GM12878 (cell line): Measurements from ENCODE around the gene TNFRSF8. TPM values are rescaled to one million over a fixed set of nuclear protein-coding genes. Genes with fewer than 3 reads are reported as not detected.

Experiments used
- ATAC-seq: fragments of 200-7000 bp; cut with Tn5 transposase; 3 replicates; pipeline ENCODE4 v1.9.1; 2020; ENCODE audit warnings: mild to moderate bottlenecking, moderate library complexity
- BruUV-seq: library from RNA; stranded (reverse); fragments of 400-500 nt; replicated peaks from 2 replicates; lab custom pipeline; 2021; lab: Mats Ljungman, UMichigan
- CTCF ChIA-PET: fragments of 300-600 bp; sonication (Branson Sonifier 250); formaldehyde crosslinking; extraction: SDS; loops from one replicate; lab custom pipeline; 2021; ENCODE audit warnings: inconsistent platforms; lab: Yijun Ruan, JAX
- POLR2A ChIA-PET: fragments of 350-600 bp; formaldehyde crosslinking; extraction: SDS; loops from one replicate; lab custom pipeline; 2021; ENCODE audit warnings: inconsistent platforms; lab: Charles Lee
- RAD21 ChIA-PET: fragments of 300-600 bp; sonication (Branson Sonifier 250); formaldehyde crosslinking; loops from one replicate; lab custom pipeline; 2023; ENCODE audit warnings: antibody characterized with exemption; ENCODE audit not compliant: unreplicated experiment; lab: Charles Lee
- SMC1A ChIA-PET: fragments of 300-600 bp; sonication (Branson Sonifier 250); formaldehyde crosslinking; loops from one replicate; lab custom pipeline; 2023; ENCODE audit not compliant: unreplicated experiment, uncharacterized antibody; lab: Charles Lee
- DNase-seq: peaks from one replicate; pipeline ENCODE4 v3.0.0-alpha.2; 2011; ENCODE audit warnings: low read depth, low spot score
- FAIRE-seq: peaks from 3 replicates; lab custom pipeline; 2011; peaks lifted over from hg19 to GRCh38; lab: Jason Lieb, UNC
- H2AFZ ChIP-seq: 2 replicates; pipeline ENCODE4 v1.6.0; 2011; ENCODE audit warnings: low read depth, low read length, control low read depth; ENCODE audit not compliant: control insufficient read depth
- H3K27ac ChIP-seq: 2 replicates; pipeline ENCODE4 v1.5.1; 2011; ENCODE audit warnings: control low read depth; ENCODE audit not compliant: control insufficient read depth, insufficient read depth
- H3K27me3 ChIP-seq, 2 experiments: replicated peaks in 1 of 2; 2 replicates each; pipeline versions ENCODE4 v1.6.0 to v1.6.1; 2011; ENCODE audit warnings: low read length in 1 of 2; ENCODE audit not compliant: control insufficient read depth in 2 of 2, insufficient read depth in 2 of 2
- H3K36me3 ChIP-seq, 2 experiments: 2 replicates each; pipeline ENCODE4 v1.5.1; 2011; ENCODE audit warnings: low read length in 1 of 2; ENCODE audit not compliant: control insufficient read depth in 2 of 2, insufficient read depth in 2 of 2
- H3K4me1 ChIP-seq: 2 replicates; pipeline ENCODE4 v1.6.1; 2011; ENCODE audit warnings: mild to moderate bottlenecking, low read length, moderate library complexity, mixed read lengths; ENCODE audit not compliant: control insufficient read depth, insufficient read depth
- H3K4me2 ChIP-seq: 2 replicates; pipeline ENCODE4 v1.6.0; 2011; ENCODE audit warnings: control low read depth; ENCODE audit not compliant: control insufficient read depth, insufficient read depth
- H3K4me3 ChIP-seq: fragments of 200-600 bp; sonication (generic); 2 replicates; pipeline ENCODE4 v1.5.1; 2016
- H3K79me2 ChIP-seq: 2 replicates; pipeline ENCODE4 v1.6.0; 2011; ENCODE audit warnings: low read length; ENCODE audit not compliant: control insufficient read depth, insufficient read depth
- H3K9ac ChIP-seq: 2 replicates; pipeline ENCODE4 v1.8.0; 2011; ENCODE audit warnings: low read length, control low read depth, mixed read lengths; ENCODE audit not compliant: control insufficient read depth, insufficient read depth
- H3K9me3 ChIP-seq: replicated peaks from 3 replicates; pipeline ENCODE4 v1.5.1; 2011; ENCODE audit warnings: mild to moderate bottlenecking, low read length; ENCODE audit not compliant: control insufficient read depth, insufficient read depth
- H4K20me1 ChIP-seq: 2 replicates; pipeline ENCODE4 v1.6.0; 2011; ENCODE audit not compliant: control insufficient read depth, insufficient read depth
- DPF2 ChIP-seq: fragments of 450-650 bp; IDR thresholded peaks from 2 replicates; pipeline ENCODE4 v1.6.1; 2017; ENCODE audit warnings: mild to moderate bottlenecking
- EGR1 ChIP-seq, 2 experiments: IDR thresholded peaks; 1 replicate in 1 of 2; 2 replicates in 1 of 2; pipeline ENCODE4 v1.6.1; 2011 to 2012; ENCODE audit warnings: low read depth in 2 of 2, low read length in 2 of 2, borderline replicate concordance in 1 of 2, mild to moderate bottlenecking in 1 of 2, moderate library complexity in 1 of 2
- PML ChIP-seq: IDR thresholded peaks from 2 replicates; pipeline ENCODE4 v1.6.1; 2012; ENCODE audit warnings: low read length, inconsistent platforms
- POLR2A ChIP-seq: IDR thresholded peaks from 2 replicates; pipeline ENCODE4 v1.6.1; 2011; ENCODE audit warnings: low read depth, mild to moderate bottlenecking, low read length
- POLR2AphosphoS2 ChIP-seq: IDR thresholded peaks from 2 replicates; pipeline ENCODE4 v1.6.1; 2011; ENCODE audit warnings: low read depth, mild to moderate bottlenecking, low read length, improper control_type of control experiment, moderate library complexity
- SMAD5 ChIP-seq: IDR thresholded peaks from 2 replicates; pipeline ENCODE4 v1.6.1; 2016; ENCODE audit warnings: antibody characterized with exemption, low read depth
- ZBED1 ChIP-seq: IDR thresholded peaks from 2 replicates; pipeline ENCODE4 v1.6.1; 2016; ENCODE audit warnings: borderline replicate concordance
- ZNF217 ChIP-seq: fragments of 450-650 bp; IDR thresholded peaks from 2 replicates; pipeline ENCODE4 v1.6.1; 2017; ENCODE audit warnings: antibody characterized with exemption, mild to moderate bottlenecking
- WGBS: methylation state at CpG from one replicate; pipeline ENCODE4 v1.1.6; 2016; ENCODE audit warnings: low lambda C conversion rate; ENCODE audit not compliant: insufficient replicate concordance, insufficient coverage; ENCODE audit errors: missing lambda C conversion rate; 5-methylcytosine and 5-hydroxymethylcytosine counted together
- in situ Hi-C: fragments of 300-500 bp; cut with MboI; formaldehyde crosslinking; loops from 9 replicates; pipeline ENCODE4 v1.14.3; 2018; ENCODE audit warnings: mixed read lengths
- intact Hi-C: fragments of 100-400 bp; cut with micrococcal nuclease; formaldehyde crosslinking; loops from one replicate; pipeline ENCODE4 v1.14.2; 2022; ENCODE audit not compliant: unreplicated experiment
- polyA plus RNA-seq, 11 experiments: library from polyadenylated mRNA; depleted of rRNA in 4 of 11; unstranded in 6 of 11; stranded (reverse) in 5 of 11; fragments of >200 nt; fragmentation: Nextera tagmentation in 4 of 11; fragmentation: Illumina TruSeq in 1 of 11; extraction: Ambion mirVana in 4 of 11; extraction: Trizol in 1 of 11; gene quantifications; 1 replicate in 1 of 11; 2 replicates in 10 of 11; pipeline versions ENCODE4 v1.2.1 to v1.2.3, GENCODE V29; 2011 to 2016; ENCODE audit warnings: inconsistent platforms in 2 of 11, missing spikeins in 2 of 11, low read depth in 1 of 11
- total RNA-seq, 4 experiments: library from RNA; depleted of rRNA in 3 of 4; stranded (reverse); fragments of >200 nt in 3 of 4; fragmentation: Illumina TruSeq in 1 of 4; extraction: Trizol in 1 of 4; gene quantifications; 2 replicates each; pipeline versions ENCODE4 v1.2.1 to v1.2.3, GENCODE V29; 2013 to 2021
- TF ChIP-seq, protein P1 (sequence below): IDR thresholded peaks from 2 replicates; pipeline ENCODE4 v1.6.1; 2011; ENCODE audit warnings: borderline replicate concordance, low read depth, mild to moderate bottlenecking, moderate library complexity, low read length; ENCODE audit not compliant: insufficient read depth, poor library complexity, severe bottlenecking
- TF ChIP-seq, protein P2 (sequence below): fragments of 450-650 bp; IDR thresholded peaks from 2 replicates; pipeline ENCODE4 v1.6.1; 2017; ENCODE audit warnings: mild to moderate bottlenecking, low read depth, inconsistent platforms; ENCODE audit not compliant: poor library complexity, severe bottlenecking

The TNFRSF8 gene
- total and polyA plus RNA-seq, 10 of the 15 experiments (the other 5 are each of a cell fraction or from before 2014, with no cell fraction given): 9.8 to 114 (median 58.8) TPM

DNA sequence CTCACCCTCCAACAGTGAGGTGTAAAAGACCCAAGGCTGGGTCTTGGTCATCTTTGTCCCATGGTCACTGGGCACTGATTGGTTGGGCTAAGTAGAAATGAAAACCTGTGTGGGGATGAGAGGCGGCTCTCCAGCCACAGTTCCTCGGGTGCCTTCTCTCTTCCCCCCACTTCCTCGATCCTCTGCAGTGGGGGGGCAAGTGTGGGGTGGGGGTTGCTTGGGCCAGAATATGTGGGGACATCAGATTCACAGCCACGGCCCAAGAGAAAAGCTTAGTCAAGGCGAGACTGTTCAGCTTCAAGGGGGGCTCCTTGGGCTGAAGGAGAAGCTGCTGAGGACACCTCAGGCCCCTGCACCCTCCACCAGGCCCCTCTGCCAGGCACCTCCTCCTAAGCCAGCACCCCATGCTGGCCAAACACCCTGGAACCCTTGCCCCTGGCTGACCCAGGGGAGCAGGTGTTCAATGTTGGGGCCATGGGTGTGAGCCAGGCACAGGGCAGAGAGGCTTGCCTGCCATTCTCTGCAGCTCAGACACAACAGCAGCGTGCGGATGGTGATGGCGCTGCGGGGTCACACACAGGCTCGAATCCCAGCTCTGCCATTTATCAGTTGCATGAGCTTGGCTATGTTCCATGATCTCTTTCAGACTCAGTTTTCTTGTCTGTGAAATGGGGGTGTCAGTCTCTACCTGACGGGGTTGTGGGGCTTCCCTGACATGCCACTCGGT, 82.7 kb downstream of the TNFRSF8 start:
- Histone ChIP-seq H3K36me3 (peaks cover 14 to 20% of the 10 kb centered on the region in 2 experiments), H3K4me1 (peaks cover 73% of the 10 kb centered on the region), H3K9ac (no peak overlapping the region), H3K4me2 (no peak overlapping the region), H3K27ac (no peak overlapping the region; the same call in 1 of the 2 replicates), H4K20me1 (no peaks in the 10 kb centered on the region), H3K79me2 (no peaks in the 10 kb centered on the region; the same call in 1 of the 2 replicates), H3K4me3 (no peak overlapping the region), H3K27me3 (no peaks in the 10 kb centered on the region), H2AFZ (no peak overlapping the region), H3K9me3 (no peaks in the 10 kb centered on the region)
- intact Hi-C loops: no loop called here
- no TSS peak for BruUV-seq
- ChIA-PET POLR2A (interaction anchor here (1.3 to 11.6 kb wide), 4 partner anchors 16 to 58 kb away, joined by 3 to 166 read pairs (median 34); no protein-coding TSS in a partner anchor), SMC1A (interaction anchor here (1.1 to 19.3 kb wide), 7 partner anchors 8 to 158 kb away, joined by 3 to 347 read pairs (median 4); partner anchors contain the start of gene TNFRSF1B), CTCF (interaction anchor here (0.7 to 2.2 kb wide), 9 partner anchors 9 to 64 kb away, joined by 3 to 6 read pairs (median 4); no protein-coding TSS in a partner anchor), RAD21 (interaction anchor here (3.9 to 12.5 kb wide), 5 partner anchors 12 to 56 kb away, joined by 24 to 119 read pairs (median 116); partner anchors contain the start of gene TNFRSF1B)
- FAIRE-seq (no peak), ATAC-seq (no peak), DNase-seq (no peak)
- TF ChIP-seq EGR1 (IDR thresholded peaks at IDR 0.05; ENCODE audit: borderline replicate concordance in 1 of 2, low read depth in 2 of 2, low read length in 2 of 2): no peak
- peak; percentile 67; the same call in 1 of the 2 replicates for TF ChIP-seq ZBED1
- TF ChIP-seq, protein P1, sequence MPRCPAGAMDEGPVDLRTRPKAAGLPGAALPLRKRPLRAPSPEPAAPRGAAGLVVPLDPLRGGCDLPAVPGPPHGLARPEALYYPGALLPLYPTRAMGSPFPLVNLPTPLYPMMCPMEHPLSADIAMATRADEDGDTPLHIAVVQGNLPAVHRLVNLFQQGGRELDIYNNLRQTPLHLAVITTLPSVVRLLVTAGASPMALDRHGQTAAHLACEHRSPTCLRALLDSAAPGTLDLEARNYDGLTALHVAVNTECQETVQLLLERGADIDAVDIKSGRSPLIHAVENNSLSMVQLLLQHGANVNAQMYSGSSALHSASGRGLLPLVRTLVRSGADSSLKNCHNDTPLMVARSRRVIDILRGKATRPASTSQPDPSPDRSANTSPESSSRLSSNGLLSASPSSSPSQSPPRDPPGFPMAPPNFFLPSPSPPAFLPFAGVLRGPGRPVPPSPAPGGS: peak; percentile 76
- TF ChIP-seq SMAD5: 0 out of 2 replicates have a peak, but pooled peaks have one; percentile 18
- TF ChIP-seq POLR2A: peak; percentile 53; the same call in 1 of the 2 replicates
- TF ChIP-seq DPF2: 0 out of 2 replicates have a peak, but pooled peaks have one; percentile 2
- peak; percentile 55; the same call in 1 of the 2 replicates for TF ChIP-seq PML
- TF ChIP-seq POLR2AphosphoS2: peak; percentile 78; the same call in 1 of the 2 replicates
- peak; percentile 35; the same call in 1 of the 2 replicates for TF ChIP-seq ZNF217
- TF ChIP-seq, protein P2, sequence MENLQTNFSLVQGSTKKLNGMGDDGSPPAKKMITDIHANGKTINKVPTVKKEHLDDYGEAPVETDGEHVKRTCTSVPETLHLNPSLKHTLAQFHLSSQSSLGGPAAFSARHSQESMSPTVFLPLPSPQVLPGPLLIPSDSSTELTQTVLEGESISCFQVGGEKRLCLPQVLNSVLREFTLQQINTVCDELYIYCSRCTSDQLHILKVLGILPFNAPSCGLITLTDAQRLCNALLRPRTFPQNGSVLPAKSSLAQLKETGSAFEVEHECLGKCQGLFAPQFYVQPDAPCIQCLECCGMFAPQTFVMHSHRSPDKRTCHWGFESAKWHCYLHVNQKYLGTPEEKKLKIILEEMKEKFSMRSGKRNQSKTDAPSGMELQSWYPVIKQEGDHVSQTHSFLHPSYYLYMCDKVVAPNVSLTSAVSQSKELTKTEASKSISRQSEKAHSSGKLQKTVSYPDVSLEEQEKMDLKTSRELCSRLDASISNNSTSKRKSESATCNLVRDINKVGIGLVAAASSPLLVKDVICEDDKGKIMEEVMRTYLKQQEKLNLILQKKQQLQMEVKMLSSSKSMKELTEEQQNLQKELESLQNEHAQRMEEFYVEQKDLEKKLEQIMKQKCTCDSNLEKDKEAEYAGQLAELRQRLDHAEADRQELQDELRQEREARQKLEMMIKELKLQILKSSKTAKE: no peak
- 40% methylated on average over 12 of the region's 12 CpGs for WGBS
- in situ Hi-C loops: no loop called here
